ENCODE results near the gene AP1B1. TPM values are rescaled to one million over a fixed set of nuclear protein-coding genes. Genes with fewer than 3 reads are reported as not detected.

AP1B1 gene
- total and polyA plus RNA-seq, 2 donors (not counting 1 experiment from before 2014, with no cell fraction given) = 139 to 174 TPM

- DNase-seq (peak; percentile 36), ATAC-seq (ENCODE audit: low read depth) (no peak)
- Mint-ChIP-seq H3K4me3 (peak overlapping the region; percentile 89), H3K4me1 (peaks cover 65% of the 10 kb centered on the region), H3K27ac (peak overlapping the region; percentile 95), H3K27me3 (no peaks in the 10 kb centered on the region), H3K9me3 (ENCODE audit: insufficient read depth) (no peaks in the 10 kb centered on the region)
- H3K79me2 ChIP-seq (ENCODE audit: control insufficient read depth, insufficient read depth, low read length) = peaks cover 78% of the 10 kb centered on the region
- intact Hi-C loops (cut with micrococcal nuclease) = loop anchor here (1.0 to 10.0 kb wide), 5 partner anchors 22 to 381 kb away; partner anchors contain the start of genes EWSR1, KREMEN1, RHBDD3 and UQCR10
- peak overlapping the region; percentile 90 for H3K4me2 ChIP-seq (replicated peaks; ENCODE audit: low read depth, low read length, poor library complexity, severe bottlenecking)
- WGBS (ENCODE audit: insufficient coverage) = 54% methylated on average over 7 of the region's 8 CpGs
- H3K9me3 ChIP-seq (ENCODE audit: control extremely low read depth in 1 of 3, control insufficient read depth in 2 of 3, insufficient read depth in 1 of 3, low read length in 2 of 3) = no peaks in the 10 kb centered on the region
- H4K20me1 ChIP-seq (ENCODE audit: control insufficient read depth, insufficient read depth, low read length, poor library complexity, severe bottlenecking) = peaks cover 35% of the 10 kb centered on the region
- no peak overlapping the region for H2AFZ ChIP-seq (ENCODE audit: insufficient read depth, low read depth, low read length, poor library complexity, severe bottlenecking)
- TF ChIP-seq, protein P1, sequence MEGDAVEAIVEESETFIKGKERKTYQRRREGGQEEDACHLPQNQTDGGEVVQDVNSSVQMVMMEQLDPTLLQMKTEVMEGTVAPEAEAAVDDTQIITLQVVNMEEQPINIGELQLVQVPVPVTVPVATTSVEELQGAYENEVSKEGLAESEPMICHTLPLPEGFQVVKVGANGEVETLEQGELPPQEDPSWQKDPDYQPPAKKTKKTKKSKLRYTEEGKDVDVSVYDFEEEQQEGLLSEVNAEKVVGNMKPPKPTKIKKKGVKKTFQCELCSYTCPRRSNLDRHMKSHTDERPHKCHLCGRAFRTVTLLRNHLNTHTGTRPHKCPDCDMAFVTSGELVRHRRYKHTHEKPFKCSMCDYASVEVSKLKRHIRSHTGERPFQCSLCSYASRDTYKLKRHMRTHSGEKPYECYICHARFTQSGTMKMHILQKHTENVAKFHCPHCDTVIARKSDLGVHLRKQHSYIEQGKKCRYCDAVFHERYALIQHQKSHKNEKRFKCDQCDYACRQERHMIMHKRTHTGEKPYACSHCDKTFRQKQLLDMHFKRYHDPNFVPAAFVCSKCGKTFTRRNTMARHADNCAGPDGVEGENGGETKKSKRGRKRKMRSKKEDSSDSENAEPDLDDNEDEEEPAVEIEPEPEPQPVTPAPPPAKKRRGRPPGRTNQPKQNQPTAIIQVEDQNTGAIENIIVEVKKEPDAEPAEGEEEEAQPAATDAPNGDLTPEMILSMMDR (IDR thresholded peaks at IDR 0.05) = no peak
- TF ChIP-seq EZH2 (IDR thresholded peaks at IDR 0.05; ENCODE audit: borderline replicate concordance, insufficient read depth, low read depth, low read length, poor library complexity, severe bottlenecking) = no peak
- H3K27me3 ChIP-seq (replicated peaks in 1 of 4; ENCODE audit: control extremely low read depth in 1 of 4, control insufficient read depth in 3 of 4, insufficient read depth in 4 of 4, low read length in 3 of 4) = no peaks in the 10 kb centered on the region
- peak overlapping the region; percentile 56 for H3K9ac ChIP-seq (ENCODE audit: low read length)
- H3K4me1 ChIP-seq (ENCODE audit: control insufficient read depth in 2 of 2, insufficient read depth in 2 of 2, low read length in 2 of 2) = peaks cover 65 to 69% of the 10 kb centered on the region in 2 donors
- H3K4me3 ChIP-seq (ENCODE audit: control extremely low read depth in 1 of 5, extremely low read depth in 1 of 5, insufficient read depth in 1 of 5, low read depth in 2 of 5, low read length in 4 of 5) = peak overlapping the region; percentile 21 to 96 (median 80)
- H3K27ac ChIP-seq (ENCODE audit: low read length in 2 of 2) = peak overlapping the region; percentile 85 to 93
- ChIA-PET CTCF (interaction anchor here (1.3 to 2.5 kb wide), 5 partner anchors 10 to 137 kb away, joined by 3 to 17 read pairs (median 5); no protein-coding TSS in a partner anchor), POLR2A (interaction anchor here (0.7 to 2.0 kb wide), 5 partner anchors 9 to 194 kb away, joined by 3 to 13 read pairs (median 6); partner anchors contain the start of gene NIPSNAP1)
- peaks cover 4 to 28% of the 10 kb centered on the region in 2 experiments for H3K36me3 ChIP-seq (replicated peaks in 1 of 2; ENCODE audit: control extremely low read depth in 1 of 2, control insufficient read depth in 1 of 2, extremely low read depth in 1 of 2, insufficient read depth in 2 of 2, low read length in 1 of 2)
Observed at GRCh38 chr22:29386708-29387107, 1.7 kb downstream of the AP1B1 start.

GRCh38 chr22:29385748-29386147 lies 2.6 kb downstream of the AP1B1 start:
- WGBS (ENCODE audit: insufficient coverage) = 4% methylated on average over 3 of the region's 4 CpGs
- ChIA-PET CTCF (interaction anchor here (0.6 to 2.5 kb wide), 8 partner anchors 9 to 218 kb away, joined by 3 to 17 read pairs (median 5); partner anchors contain the start of gene NF2), POLR2A (interaction anchor here (0.5 to 2.0 kb wide), 7 partner anchors 11 to 195 kb away, joined by 3 to 13 read pairs (median 5); partner anchors contain the start of gene NIPSNAP1)
- Histone ChIP-seq H3K27ac (ENCODE audit: low read length in 2 of 2) (peak overlapping the region; percentile 87 to 93), H3K27me3 (replicated peaks in 1 of 4; ENCODE audit: control extremely low read depth in 1 of 4, control insufficient read depth in 3 of 4, insufficient read depth in 4 of 4, low read length in 3 of 4) (no peaks in the 10 kb centered on the region), H3K4me2 (replicated peaks; ENCODE audit: low read depth, low read length, poor library complexity, severe bottlenecking) (peak overlapping the region; percentile 90), H3K79me2 (ENCODE audit: control insufficient read depth, insufficient read depth, low read length) (peaks cover 81% of the 10 kb centered on the region), H3K4me1 (ENCODE audit: control insufficient read depth in 2 of 2, insufficient read depth in 2 of 2, low read length in 2 of 2) (peaks cover 73 to 78% of the 10 kb centered on the region in 2 donors), H3K36me3 (replicated peaks in 1 of 2; ENCODE audit: control extremely low read depth in 1 of 2, control insufficient read depth in 1 of 2, extremely low read depth in 1 of 2, insufficient read depth in 2 of 2, low read length in 1 of 2) (peaks cover 4 to 38% of the 10 kb centered on the region in 2 experiments), H3K4me3 (ENCODE audit: control extremely low read depth in 1 of 5, extremely low read depth in 1 of 5, insufficient read depth in 1 of 5, low read depth in 2 of 5, low read length in 4 of 5) (peak overlapping the region; percentile 44 to 96 (median 80)), H4K20me1 (ENCODE audit: control insufficient read depth, insufficient read depth, low read length, poor library complexity, severe bottlenecking) (peaks cover 45% of the 10 kb centered on the region), H2AFZ (ENCODE audit: insufficient read depth, low read depth, low read length, poor library complexity, severe bottlenecking) (no peak overlapping the region), H3K9me3 (ENCODE audit: control extremely low read depth in 1 of 3, control insufficient read depth in 2 of 3, insufficient read depth in 1 of 3, low read length in 2 of 3) (no peaks in the 10 kb centered on the region), H3K9ac (ENCODE audit: low read length) (peak overlapping the region; percentile 58)
- H3K27ac Mint-ChIP-seq = peak overlapping the region; percentile 95
- H3K4me3 Mint-ChIP-seq = peak overlapping the region; percentile 89
- H3K27me3 Mint-ChIP-seq = no peaks in the 10 kb centered on the region
- H3K9me3 Mint-ChIP-seq (ENCODE audit: insufficient read depth) = no peaks in the 10 kb centered on the region
- DNase-seq (peak; percentile 93), ATAC-seq (ENCODE audit: low read depth) (peak; percentile 74)
- intact Hi-C loops (cut with micrococcal nuclease) = loop anchor here (1.0 to 10.0 kb wide), 5 partner anchors 21 to 382 kb away; partner anchors contain the start of genes EWSR1, KREMEN1, RHBDD3 and UQCR10
- peaks cover 74% of the 10 kb centered on the region for H3K4me1 Mint-ChIP-seq
- TF ChIP-seq, protein P1 (IDR thresholded peaks at IDR 0.05) = no peak
- no peak for TF ChIP-seq EZH2 (IDR thresholded peaks at IDR 0.05; ENCODE audit: borderline replicate concordance, insufficient read depth, low read depth, low read length, poor library complexity, severe bottlenecking)

Measured in B cell (primary cell).